HepG2 (cell line): ENCODE measurements around the gene LRRC45. TPM values are rescaled to one million over a fixed set of nuclear protein-coding genes. Genes with fewer than 3 reads are reported as not detected.

Experiments
- FOSL2 ChIP-seq: sonication (generic); formaldehyde crosslinking; IDR thresholded peaks from 2 replicates; pipeline ENCODE4 v1.4.0; 2020; ENCODE audit warnings: missing genetic modification reagents
- HIVEP1 ChIP-seq: sonication (generic); formaldehyde crosslinking; IDR thresholded peaks from 2 replicates; pipeline ENCODE4 v1.4.0; 2020; ENCODE audit warnings: mild to moderate bottlenecking, missing genetic modification reagents
- HMG20A ChIP-seq: IDR thresholded peaks from 2 replicates; pipeline ENCODE4 v1.6.1; 2016; ENCODE audit warnings: borderline replicate concordance
- LBX2 ChIP-seq: sonication (generic); formaldehyde crosslinking; IDR thresholded peaks from 2 replicates; pipeline ENCODE4 v1.5.0; 2020; ENCODE audit warnings: missing genetic modification reagents, mild to moderate bottlenecking, borderline replicate concordance
- MED1 ChIP-seq: sonication (generic); formaldehyde crosslinking; IDR thresholded peaks from 2 replicates; pipeline ENCODE4 v1.4.0; 2020; ENCODE audit warnings: missing genetic modification reagents
- NR2C2 ChIP-seq: sonication (generic); formaldehyde crosslinking; IDR thresholded peaks from 2 replicates; pipeline ENCODE4 v1.4.0; 2020; ENCODE audit warnings: missing genetic modification reagents, mild to moderate bottlenecking, moderate library complexity, borderline replicate concordance
- PITX1 ChIP-seq: sonication (generic); formaldehyde crosslinking; IDR thresholded peaks from 2 replicates; pipeline ENCODE4 v1.5.1; 2020; ENCODE audit warnings: mild to moderate bottlenecking, missing genetic modification reagents
- RNF2 ChIP-seq: fragments of 450-650 bp; conservative IDR thresholded peaks from 2 replicates; pipeline ENCODE4 v1.6.1; 2016; ENCODE audit warnings: low read depth
- SETDB1 ChIP-seq: sonication (generic); formaldehyde crosslinking; IDR thresholded peaks from 2 replicates; pipeline ENCODE4 v1.5.1; 2020; ENCODE audit warnings: missing genetic modification reagents, mild to moderate bottlenecking, borderline replicate concordance
- SNAI1 ChIP-seq: sonication (generic); formaldehyde crosslinking; IDR thresholded peaks from 2 replicates; pipeline ENCODE4 v1.5.0; 2020; ENCODE audit warnings: mild to moderate bottlenecking, missing genetic modification reagents, borderline replicate concordance
- SOX5 ChIP-seq: IDR thresholded peaks from 2 replicates; pipeline ENCODE4 v1.6.1; 2016; ENCODE audit warnings: borderline replicate concordance
- TBL1XR1 ChIP-seq: fragments of 150-350 bp; IDR thresholded peaks from 2 replicates; pipeline ENCODE4 v1.6.1; 2014; ENCODE audit warnings: borderline replicate concordance, low read length; ENCODE audit not compliant: partially characterized antibody
- TEAD3 ChIP-seq: optimal IDR thresholded peaks from 2 replicates; pipeline ENCODE3; 2016; ENCODE audit warnings: borderline replicate concordance
- U2AF2 ChIP-seq: fragments of 200-400 bp; formaldehyde crosslinking; IDR thresholded peaks from 2 replicates; pipeline ENCODE4 v1.6.1; 2017; ENCODE audit warnings: low read depth, mild to moderate bottlenecking, low read length
- ZNF441 ChIP-seq: sonication (generic); formaldehyde crosslinking; IDR thresholded peaks from 2 replicates; pipeline ENCODE4 v1.7.0; 2021; ENCODE audit warnings: missing genetic modification reagents, borderline replicate concordance
- ZNF576 ChIP-seq: sonication (generic); formaldehyde crosslinking; IDR thresholded peaks from 2 replicates; pipeline ENCODE4 v1.4.0; 2020; ENCODE audit warnings: mild to moderate bottlenecking, missing genetic modification reagents
- ZNF619 ChIP-seq: sonication (generic); formaldehyde crosslinking; IDR thresholded peaks from 2 replicates; pipeline ENCODE4 v1.4.0; 2020; ENCODE audit warnings: mild to moderate bottlenecking, missing genetic modification reagents
- ZNF772 ChIP-seq: sonication (generic); formaldehyde crosslinking; IDR thresholded peaks from 2 replicates; pipeline ENCODE4 v1.5.0; 2020; ENCODE audit warnings: mild to moderate bottlenecking, missing genetic modification reagents
- ZSCAN30 ChIP-seq: sonication (generic); formaldehyde crosslinking; IDR thresholded peaks from 2 replicates; pipeline ENCODE4 v1.5.0; 2020; ENCODE audit warnings: mild to moderate bottlenecking, missing genetic modification reagents
- ZSCAN31 ChIP-seq: sonication (generic); formaldehyde crosslinking; IDR thresholded peaks from 2 replicates; pipeline ENCODE4 v1.5.0; 2020; ENCODE audit warnings: low read depth, mild to moderate bottlenecking, missing genetic modification reagents
- polyA plus RNA-seq, 8 experiments: library from polyadenylated mRNA; depleted of rRNA in 3 of 8; stranded (reverse) in 7 of 8; unstranded in 1 of 8; fragments of >200 nt; fragmentation: Illumina TruSeq in 4 of 8; extraction: Trizol in 4 of 8; gene quantifications; 2 replicates each; pipeline versions ENCODE4 v1.2.1 to v1.2.3, GENCODE V29; 2011 to 2016; ENCODE audit warnings: low read depth in 4 of 8, missing spikeins in 1 of 8, mixed read lengths in 1 of 8; ENCODE audit not compliant: insufficient read depth in 1 of 8
- total RNA-seq, 5 experiments: library from RNA; depleted of rRNA; stranded (reverse); fragments of >200 nt; fragmentation: Illumina TruSeq; extraction: Trizol; gene quantifications; 2 replicates each; pipeline ENCODE4 v1.2.3, GENCODE V29; 2016; ENCODE audit warnings: low read depth in 1 of 5
- TF ChIP-seq, protein P1 (sequence below): sonication (generic); formaldehyde crosslinking; conservative IDR thresholded peaks from 2 replicates; pipeline ENCODE4 v1.4.0; 2020; ENCODE audit warnings: missing genetic modification reagents
- TF ChIP-seq, protein P2 (sequence below): sonication (generic); formaldehyde crosslinking; IDR thresholded peaks from 2 replicates; pipeline ENCODE4 v1.4.0; 2020; ENCODE audit warnings: missing genetic modification reagents
- TF ChIP-seq, protein P3 (sequence below): sonication (generic); formaldehyde crosslinking; IDR thresholded peaks from 2 replicates; pipeline ENCODE4 v1.5.0; 2020; ENCODE audit warnings: missing genetic modification reagents
- TF ChIP-seq, protein P4 (sequence below): IDR thresholded peaks from 2 replicates; pipeline ENCODE4 v1.6.1; 2016; ENCODE audit warnings: low read depth, borderline replicate concordance
- TF ChIP-seq, protein P5 (sequence below): sonication (generic); formaldehyde crosslinking; IDR thresholded peaks from 2 replicates; pipeline ENCODE4 v1.5.0; 2020; ENCODE audit warnings: mild to moderate bottlenecking, low read depth, missing genetic modification reagents, borderline replicate concordance
- TF ChIP-seq, protein P6 (sequence below): sonication (generic); formaldehyde crosslinking; IDR thresholded peaks from 2 replicates; pipeline ENCODE4 v1.4.0; 2020; ENCODE audit warnings: missing genetic modification reagents

Gene LRRC45
- total and polyA plus RNA-seq, 2 of the 13 experiments (the other 11 are each of a cell fraction or from before 2014, with no cell fraction given): 11.6 to 48.1 TPM

DNA sequence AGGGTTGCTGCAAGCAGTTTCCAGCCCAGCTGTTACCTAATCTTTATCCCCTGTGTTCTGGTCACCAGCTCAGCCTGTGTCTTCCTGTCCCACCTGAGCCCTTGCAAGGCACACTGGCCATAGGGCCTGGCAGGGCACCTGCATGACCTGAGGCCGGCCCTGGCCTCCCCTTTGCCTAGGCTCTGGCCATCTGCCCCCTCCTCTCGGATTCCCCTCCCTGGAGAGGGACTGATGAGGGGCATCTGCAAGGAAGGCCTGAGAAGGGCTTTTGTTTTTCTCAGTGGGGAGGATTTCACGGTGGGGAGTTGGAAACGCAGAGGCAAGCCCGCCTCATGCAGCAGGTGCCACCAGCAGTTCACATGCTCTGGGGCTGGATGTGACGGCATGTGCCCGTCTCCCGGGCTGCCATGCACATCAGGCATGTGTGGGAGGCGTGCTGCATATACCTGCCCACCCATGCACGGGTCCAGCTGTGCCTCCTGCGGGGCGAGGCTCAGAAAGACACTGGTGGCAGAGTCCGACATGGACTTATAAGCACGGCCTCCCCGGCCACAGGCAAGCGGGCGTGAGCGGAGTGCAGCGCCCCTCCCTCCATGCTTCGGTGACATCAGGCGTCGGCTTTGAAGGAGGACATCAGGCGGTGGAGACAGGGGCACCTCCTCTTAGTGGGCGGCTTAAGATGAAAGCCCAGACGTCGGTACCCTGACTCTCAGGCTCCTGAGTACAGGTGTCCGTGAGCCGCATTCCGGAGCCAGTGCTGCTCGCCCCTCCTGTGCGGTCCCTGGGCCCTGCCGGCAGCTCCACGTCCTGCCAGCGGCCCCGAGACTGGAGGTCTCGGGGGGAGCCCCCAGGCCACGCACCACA is 29.1 kb upstream of the LRRC45 start (continued):
- TF ChIP-seq ZSCAN30 (CRISPR knock-in tag): peak; percentile 77
- 0 out of 2 replicates have a peak, but pooled peaks have one; percentile 51 for TF ChIP-seq LBX2 (CRISPR knock-in tag)
- TF ChIP-seq SETDB1 (CRISPR knock-in tag): no peak
- TF ChIP-seq ZNF772 (CRISPR knock-in tag): peak; percentile 45; the same call in 1 of the 2 replicates
- peak; percentile 48 for TF ChIP-seq PITX1 (CRISPR knock-in tag)
- TF ChIP-seq SOX5 (CRISPR knock-in tag): peak; percentile 22; the same call in 1 of the 2 replicates
- TF ChIP-seq MED1: peak; percentile 69; the same call in 1 of the 2 replicates
- no peak; the same call in 1 of the 2 replicates for TF ChIP-seq ZNF619 (CRISPR knock-in tag)
- no peak for TF ChIP-seq ZNF441
- no peak; the same call in 1 of the 2 replicates for TF ChIP-seq HIVEP1 (CRISPR knock-in tag)
- TF ChIP-seq TEAD3 (CRISPR knock-in tag): no peak
- TF ChIP-seq, protein P1, sequence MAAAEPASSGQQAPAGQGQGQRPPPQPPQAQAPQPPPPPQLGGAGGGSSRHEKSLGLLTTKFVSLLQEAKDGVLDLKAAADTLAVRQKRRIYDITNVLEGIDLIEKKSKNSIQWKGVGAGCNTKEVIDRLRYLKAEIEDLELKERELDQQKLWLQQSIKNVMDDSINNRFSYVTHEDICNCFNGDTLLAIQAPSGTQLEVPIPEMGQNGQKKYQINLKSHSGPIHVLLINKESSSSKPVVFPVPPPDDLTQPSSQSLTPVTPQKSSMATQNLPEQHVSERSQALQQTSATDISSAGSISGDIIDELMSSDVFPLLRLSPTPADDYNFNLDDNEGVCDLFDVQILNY (CRISPR knock-in tag): no peak
- TF ChIP-seq TBL1XR1: no peak
- no peak; the same call in 1 of the 2 replicates for TF ChIP-seq RNF2
- TF ChIP-seq ZNF576: no peak
- TF ChIP-seq, protein P2, sequence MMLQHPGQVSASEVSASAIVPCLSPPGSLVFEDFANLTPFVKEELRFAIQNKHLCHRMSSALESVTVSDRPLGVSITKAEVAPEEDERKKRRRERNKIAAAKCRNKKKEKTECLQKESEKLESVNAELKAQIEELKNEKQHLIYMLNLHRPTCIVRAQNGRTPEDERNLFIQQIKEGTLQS (CRISPR knock-in tag): peak; percentile 6; the same call in 1 of the 2 replicates
- peak; percentile 31; the same call in 1 of the 2 replicates for TF ChIP-seq ZSCAN31 (CRISPR knock-in tag)
- TF ChIP-seq FOSL2 (CRISPR knock-in tag): peak; percentile 50; the same call in 1 of the 2 replicates
- TF ChIP-seq, protein P3, sequence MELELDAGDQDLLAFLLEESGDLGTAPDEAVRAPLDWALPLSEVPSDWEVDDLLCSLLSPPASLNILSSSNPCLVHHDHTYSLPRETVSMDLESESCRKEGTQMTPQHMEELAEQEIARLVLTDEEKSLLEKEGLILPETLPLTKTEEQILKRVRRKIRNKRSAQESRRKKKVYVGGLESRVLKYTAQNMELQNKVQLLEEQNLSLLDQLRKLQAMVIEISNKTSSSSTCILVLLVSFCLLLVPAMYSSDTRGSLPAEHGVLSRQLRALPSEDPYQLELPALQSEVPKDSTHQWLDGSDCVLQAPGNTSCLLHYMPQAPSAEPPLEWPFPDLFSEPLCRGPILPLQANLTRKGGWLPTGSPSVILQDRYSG: no peak
- no peak for TF ChIP-seq U2AF2
- TF ChIP-seq HMG20A (CRISPR knock-in tag): no peak; the same call in 1 of the 2 replicates
- no peak for TF ChIP-seq NR2C2 (CRISPR knock-in tag)
- TF ChIP-seq, protein P4, sequence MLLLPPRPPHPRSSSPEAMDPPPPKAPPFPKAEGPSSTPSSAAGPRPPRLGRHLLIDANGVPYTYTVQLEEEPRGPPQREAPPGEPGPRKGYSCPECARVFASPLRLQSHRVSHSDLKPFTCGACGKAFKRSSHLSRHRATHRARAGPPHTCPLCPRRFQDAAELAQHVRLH (CRISPR knock-in tag): peak; percentile 51; the same call in 1 of the 2 replicates
- TF ChIP-seq, protein P5, sequence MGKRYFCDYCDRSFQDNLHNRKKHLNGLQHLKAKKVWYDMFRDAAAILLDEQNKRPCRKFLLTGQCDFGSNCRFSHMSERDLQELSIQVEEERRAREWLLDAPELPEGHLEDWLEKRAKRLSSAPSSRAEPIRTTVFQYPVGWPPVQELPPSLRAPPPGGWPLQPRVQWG (CRISPR knock-in tag): no peak
- TF ChIP-seq SNAI1 (CRISPR knock-in tag): 0 out of 2 replicates have a peak, but pooled peaks have one; percentile 6
- TF ChIP-seq, protein P6, sequence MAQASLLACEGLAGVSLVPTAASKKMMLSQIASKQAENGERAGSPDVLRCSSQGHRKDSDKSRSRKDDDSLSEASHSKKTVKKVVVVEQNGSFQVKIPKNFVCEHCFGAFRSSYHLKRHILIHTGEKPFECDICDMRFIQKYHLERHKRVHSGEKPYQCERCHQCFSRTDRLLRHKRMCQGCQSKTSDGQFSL: no peak; the same call in 1 of the 2 replicates
